Activated CD4-positive, alpha-beta memory T cell treated with anti-CD3 and anti-CD28 coated beads for 36 hours (primary cell): ENCODE results near the gene MACF1. TPM values are rescaled to one million over a fixed set of nuclear protein-coding genes. Genes with fewer than 3 reads are reported as not detected.

Experiments used
- CTCF ChIA-PET: fragments of 350-600 bp; sonication (Branson Sonifier 250); formaldehyde crosslinking; loops from one replicate; lab custom pipeline; 2021; ENCODE audit warnings: antibody characterized with exemption, inconsistent platforms; lab: Charles Lee
- POLR2A ChIA-PET: fragments of 350-600 bp; sonication (Branson Sonifier 250); formaldehyde crosslinking; loops from one replicate; lab custom pipeline; 2021; ENCODE audit warnings: antibody characterized with exemption; lab: Charles Lee
- DNase-seq: peaks from one replicate; pipeline ENCODE4 v3.0.0-alpha.2; 2020
- H3K27ac Mint-ChIP-seq: one replicate; pipeline ENCODE4 v1.8.0; 2021; ENCODE audit warnings: mixed read lengths
- H3K27me3 Mint-ChIP-seq: one replicate; pipeline ENCODE4 v1.8.0; 2021; ENCODE audit warnings: mixed read lengths
- H3K36me3 Mint-ChIP-seq: one replicate; pipeline ENCODE4 v1.8.0; 2021; ENCODE audit warnings: mixed read lengths
- H3K4me1 Mint-ChIP-seq: one replicate; pipeline ENCODE4 v1.8.0; 2021; ENCODE audit warnings: low read depth, mixed read lengths
- H3K4me3 Mint-ChIP-seq: one replicate; pipeline ENCODE4 v1.8.0; 2021; ENCODE audit warnings: mild to moderate bottlenecking, mixed read lengths
- H3K9me3 Mint-ChIP-seq: one replicate; pipeline ENCODE4 v1.8.0; 2021; ENCODE audit warnings: mixed read lengths
- intact Hi-C: fragments of 100-400 bp; cut with micrococcal nuclease; formaldehyde crosslinking; loops from one replicate; pipeline ENCODE4 v1.15.1; 2023
- total RNA-seq, 2 experiments: library from RNA; stranded (reverse); gene quantifications; one replicate each; pipeline ENCODE4 v1.2.3, GENCODE V29; 2021

The MACF1 gene
- total RNA-seq, 2 experiments from 2014 or later, result 239 to 240 TPM

DNA sequence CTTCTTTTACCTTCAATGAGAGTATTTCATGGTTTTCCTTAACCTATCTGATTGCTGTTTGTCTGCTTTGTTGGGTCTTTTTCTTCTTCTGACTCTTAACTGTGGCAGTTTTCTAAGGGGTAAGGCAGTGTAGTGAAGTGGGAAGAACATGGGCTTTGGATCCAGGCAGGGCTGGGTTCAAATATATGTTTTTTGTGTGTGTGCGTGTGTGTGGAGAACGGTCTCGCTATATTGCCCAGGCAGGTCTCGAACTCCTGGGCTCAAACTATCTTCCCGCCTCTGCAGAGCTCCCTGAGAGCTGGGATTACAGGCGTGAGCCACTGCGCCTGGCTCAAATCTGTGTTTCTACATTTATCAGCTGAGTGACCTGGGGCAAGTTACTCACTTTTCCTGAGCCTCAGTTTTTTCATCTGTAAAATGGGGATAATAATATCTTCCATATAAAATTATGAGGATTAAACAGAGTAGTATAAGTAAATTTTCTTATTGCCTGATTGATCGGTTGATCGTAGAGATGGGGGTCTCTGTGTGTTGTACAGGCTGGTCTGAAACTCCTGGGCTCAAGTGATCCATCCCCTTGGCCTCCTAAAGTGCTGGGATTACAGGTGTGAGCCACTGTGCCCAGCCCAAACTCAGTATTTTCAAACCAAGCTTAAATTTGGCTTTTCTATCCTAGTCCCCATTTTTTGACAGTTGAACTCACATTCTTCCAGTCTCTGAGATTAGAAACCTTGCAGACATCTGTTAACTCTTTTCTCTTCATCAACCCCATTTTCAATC lies 36.0 kb upstream of the MACF1 start:
- Mint-ChIP-seq H3K27ac (no peak overlapping the region), H3K27me3 (peaks cover 3% of the 10 kb centered on the region), H3K4me3 (no peak overlapping the region), H3K4me1 (peaks cover 10% of the 10 kb centered on the region), H3K9me3 (no peaks in the 10 kb centered on the region), H3K36me3 (no peaks in the 10 kb centered on the region)
- DNase-seq, result no peak
- ChIA-PET POLR2A (no interaction called here), CTCF (interaction anchor here (0.6 to 1.3 kb wide), 3 partner anchors 15 to 1694 kb away, joined by 3 to 4 read pairs (median 4); partner anchors contain the start of gene CITED4)
- intact Hi-C loops, result loop anchor here (1.0 kb wide), 1 partner anchor 47 kb away; no protein-coding TSS in a partner anchor

DNA sequence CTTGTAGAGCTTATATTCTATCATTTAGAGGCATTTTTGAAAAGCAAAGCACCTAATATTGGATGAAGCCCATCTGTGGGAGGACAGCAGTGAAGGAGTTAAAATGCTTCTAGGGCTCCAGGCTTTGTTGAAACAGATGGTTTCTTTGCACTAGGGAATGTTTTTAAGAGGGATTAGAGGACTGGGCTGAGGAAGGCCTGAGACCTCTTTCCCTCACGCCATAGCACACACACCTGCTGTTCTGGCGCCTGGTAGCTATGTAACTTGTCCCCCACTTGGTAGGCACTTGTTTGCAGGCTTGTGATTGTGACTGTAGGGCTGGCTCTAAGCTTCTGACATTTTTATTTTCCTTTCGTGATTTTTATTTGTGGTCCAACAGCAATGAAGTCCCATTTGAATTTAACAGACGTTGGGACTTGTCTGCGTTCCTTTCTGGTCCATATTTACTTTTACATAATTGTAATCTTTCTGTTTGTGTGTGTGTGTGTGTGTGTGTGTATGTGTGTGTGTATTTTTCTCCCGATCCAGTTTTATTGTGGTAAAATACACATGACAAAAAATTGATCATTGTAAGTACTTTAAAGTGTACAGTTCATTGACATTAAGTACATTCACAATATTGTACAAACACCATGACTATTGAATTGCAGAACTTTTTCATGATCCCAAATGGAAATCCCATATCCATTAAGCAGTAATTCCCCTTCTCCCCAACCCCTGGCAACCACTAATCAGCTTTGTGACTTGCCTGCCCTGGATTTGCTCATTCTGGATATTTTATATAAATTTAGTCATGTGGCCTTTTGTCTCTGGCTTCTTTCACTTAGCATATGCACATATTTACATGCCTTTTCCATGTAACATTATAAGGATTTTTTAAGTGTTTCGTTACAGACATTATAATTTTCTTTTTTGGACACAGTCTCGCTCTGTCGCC lies 33.5 kb upstream of the MACF1 start:
- intact Hi-C loops, result no loop called here
- Mint-ChIP-seq H3K9me3 (no peaks in the 10 kb centered on the region), H3K4me1 (no peaks in the 10 kb centered on the region), H3K27me3 (peaks cover 3% of the 10 kb centered on the region), H3K27ac (no peak overlapping the region), H3K36me3 (no peaks in the 10 kb centered on the region), H3K4me3 (no peak overlapping the region)
- no peak for DNase-seq
- ChIA-PET CTCF (interaction anchor here (0.7 to 1.2 kb wide), 2 partner anchors 79 to 152 kb away, joined by 3 read pairs; no protein-coding TSS in a partner anchor), POLR2A (no interaction called here)

DNA sequence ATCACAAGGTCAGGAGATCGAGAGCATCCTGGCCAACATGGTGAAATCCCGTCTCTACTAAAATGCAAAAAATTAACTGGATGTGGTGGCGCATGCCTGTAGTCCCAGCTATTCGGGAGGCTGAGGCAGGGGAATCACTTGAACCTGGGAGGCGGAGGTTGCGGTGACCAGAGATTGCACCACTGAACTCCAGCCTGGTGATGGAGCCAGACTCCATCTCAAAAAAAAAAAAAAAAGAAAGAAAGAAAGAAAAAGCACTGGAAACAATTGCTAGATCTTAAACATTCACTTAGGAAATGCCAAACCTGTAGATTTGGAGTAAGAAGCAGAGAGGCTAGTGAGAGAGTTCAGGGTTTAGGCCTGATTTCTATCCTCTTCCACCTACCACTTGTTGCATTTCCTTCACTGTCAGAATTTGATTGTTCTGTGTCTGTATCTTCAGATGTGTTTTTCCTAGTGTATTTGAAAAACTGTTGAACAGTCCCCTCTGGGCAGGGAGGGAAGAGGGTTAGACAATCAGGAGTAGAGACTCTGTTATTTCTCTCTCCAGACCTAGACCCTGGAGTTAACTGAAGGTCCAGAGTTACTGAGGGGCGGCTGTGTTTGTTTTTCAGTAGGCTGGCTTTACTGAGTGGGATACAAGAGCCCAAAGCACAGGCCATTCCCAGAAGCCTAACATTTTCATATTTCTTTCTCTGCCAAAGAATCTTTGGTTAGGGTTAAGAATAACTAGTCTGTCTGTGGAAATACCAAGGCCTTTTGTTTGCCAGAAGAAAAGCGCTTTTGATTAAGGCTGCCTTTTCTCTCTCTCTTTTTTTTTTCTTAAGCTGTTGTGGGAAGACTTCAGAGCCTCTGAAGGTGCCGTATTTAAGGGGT lies 31.1 kb upstream of the MACF1 start:
- CTCF ChIA-PET, result interaction anchor here (0.7 to 1.1 kb wide), 2 partner anchors 8 to 75 kb away, joined by 3 read pairs; no protein-coding TSS in a partner anchor
- no peak overlapping the region for H3K27ac Mint-ChIP-seq
- H3K27me3 Mint-ChIP-seq, result peaks cover 3% of the 10 kb centered on the region
- no peaks in the 10 kb centered on the region for H3K36me3 Mint-ChIP-seq
- H3K4me3 Mint-ChIP-seq, result no peak overlapping the region
- DNase-seq, result no peak
- POLR2A ChIA-PET, result no interaction called here
- no peaks in the 10 kb centered on the region for H3K9me3 Mint-ChIP-seq
- no peaks in the 10 kb centered on the region for H3K4me1 Mint-ChIP-seq
- intact Hi-C loops, result no loop called here

DNA sequence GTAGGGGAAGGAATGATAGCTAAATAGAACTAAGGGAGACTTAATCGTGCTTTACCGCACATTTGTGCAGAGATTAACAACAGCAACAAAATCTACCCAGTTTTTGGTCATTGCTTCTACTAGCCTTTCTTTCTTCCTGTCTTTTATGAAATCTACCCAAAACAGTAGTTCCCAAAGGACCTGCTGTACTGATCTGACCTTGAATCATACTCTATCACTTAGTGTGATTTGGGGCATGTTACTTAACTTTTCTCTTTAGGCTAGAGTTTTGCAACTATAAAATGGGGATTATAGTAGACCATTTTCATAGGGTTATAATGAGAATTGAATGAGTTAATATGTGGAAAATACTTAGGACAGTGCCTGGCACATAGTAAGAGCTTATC lies 30.5 kb upstream of the MACF1 start:
- Mint-ChIP-seq H3K27me3 (peaks cover under 1% of the 10 kb centered on the region), H3K4me3 (no peak overlapping the region), H3K27ac (no peak overlapping the region), H3K36me3 (no peaks in the 10 kb centered on the region), H3K4me1 (no peaks in the 10 kb centered on the region), H3K9me3 (no peaks in the 10 kb centered on the region)
- CTCF ChIA-PET, result interaction anchor here (0.7 to 1.1 kb wide), 2 partner anchors 9 to 75 kb away, joined by 3 read pairs; no protein-coding TSS in a partner anchor
- POLR2A ChIA-PET, result no interaction called here
- no peak for DNase-seq
- intact Hi-C loops, result no loop called here

DNA sequence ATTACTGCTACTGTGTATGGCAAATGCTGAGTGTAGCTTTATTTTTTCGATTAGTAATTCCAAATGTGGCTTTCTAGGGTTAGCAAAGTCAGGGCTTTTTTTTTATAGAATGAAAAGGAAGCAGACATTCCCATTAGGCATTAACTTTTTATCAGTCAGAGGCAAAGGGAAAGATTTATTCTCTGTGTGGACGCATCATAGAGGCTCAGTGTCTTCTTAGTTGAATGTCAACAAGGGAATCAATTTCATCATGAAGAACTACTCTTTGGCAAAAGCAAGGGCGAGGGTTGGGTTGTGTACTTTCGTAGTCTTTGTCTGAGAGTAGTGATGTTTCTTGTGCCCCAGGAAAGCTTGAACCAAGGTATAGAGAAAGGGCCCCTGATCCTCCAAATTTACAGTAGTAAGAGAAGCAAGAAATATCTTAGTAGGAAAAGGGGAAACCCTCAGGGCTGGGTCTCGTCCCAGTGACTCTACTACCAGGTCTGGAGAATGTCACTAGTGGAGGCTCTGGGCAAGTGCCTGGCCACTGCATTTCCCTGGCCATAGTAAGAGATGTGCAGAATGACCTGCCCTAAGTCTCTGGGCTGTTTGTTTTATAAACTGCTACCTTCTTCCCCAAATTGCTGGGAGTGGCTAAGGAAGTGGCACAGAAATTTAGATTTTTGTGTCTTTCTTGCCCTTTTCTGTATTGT lies 30.0 kb upstream of the MACF1 start:
- POLR2A ChIA-PET, result no interaction called here
- DNase-seq, result no peak
- Mint-ChIP-seq H3K4me3 (no peak overlapping the region), H3K27me3 (no peaks in the 10 kb centered on the region), H3K4me1 (no peaks in the 10 kb centered on the region), H3K9me3 (no peaks in the 10 kb centered on the region), H3K27ac (no peak overlapping the region), H3K36me3 (no peaks in the 10 kb centered on the region)
- intact Hi-C loops, result no loop called here
- CTCF ChIA-PET, result interaction anchor here (0.7 to 1.1 kb wide), 2 partner anchors 9 to 76 kb away, joined by 3 read pairs; no protein-coding TSS in a partner anchor

DNA sequence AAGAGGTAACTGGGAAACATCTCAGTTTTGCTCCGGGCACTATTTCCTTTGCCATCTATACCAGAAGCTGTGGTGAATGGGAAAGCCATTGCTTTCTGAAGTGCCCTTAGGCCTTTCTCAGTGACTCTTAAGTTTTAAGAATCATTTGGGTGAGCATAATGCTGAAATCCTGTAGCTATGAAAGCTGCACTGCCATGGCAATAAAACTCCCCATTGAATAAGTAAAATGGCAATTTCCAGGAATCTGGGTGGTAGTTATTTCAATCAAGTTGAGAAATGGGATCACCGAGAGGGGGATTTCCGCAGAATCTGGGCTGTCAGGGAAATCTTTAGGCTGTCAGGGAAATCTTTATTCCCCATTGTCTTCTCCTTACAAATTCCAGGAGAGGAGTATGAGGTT lies 26.8 kb upstream of the MACF1 start:
- ChIA-PET POLR2A (no interaction called here), CTCF (interaction anchor here (0.9 to 1.4 kb wide), 3 partner anchors 15 to 112 kb away, joined by 3 to 4 read pairs (median 3); no protein-coding TSS in a partner anchor)
- no peak for DNase-seq
- H3K27me3 Mint-ChIP-seq, result no peaks in the 10 kb centered on the region
- H3K27ac Mint-ChIP-seq, result no peak overlapping the region
- intact Hi-C loops, result no loop called here
- H3K9me3 Mint-ChIP-seq, result no peaks in the 10 kb centered on the region
- H3K4me1 Mint-ChIP-seq, result no peaks in the 10 kb centered on the region
- no peak overlapping the region for H3K4me3 Mint-ChIP-seq
- H3K36me3 Mint-ChIP-seq, result no peaks in the 10 kb centered on the region

DNA sequence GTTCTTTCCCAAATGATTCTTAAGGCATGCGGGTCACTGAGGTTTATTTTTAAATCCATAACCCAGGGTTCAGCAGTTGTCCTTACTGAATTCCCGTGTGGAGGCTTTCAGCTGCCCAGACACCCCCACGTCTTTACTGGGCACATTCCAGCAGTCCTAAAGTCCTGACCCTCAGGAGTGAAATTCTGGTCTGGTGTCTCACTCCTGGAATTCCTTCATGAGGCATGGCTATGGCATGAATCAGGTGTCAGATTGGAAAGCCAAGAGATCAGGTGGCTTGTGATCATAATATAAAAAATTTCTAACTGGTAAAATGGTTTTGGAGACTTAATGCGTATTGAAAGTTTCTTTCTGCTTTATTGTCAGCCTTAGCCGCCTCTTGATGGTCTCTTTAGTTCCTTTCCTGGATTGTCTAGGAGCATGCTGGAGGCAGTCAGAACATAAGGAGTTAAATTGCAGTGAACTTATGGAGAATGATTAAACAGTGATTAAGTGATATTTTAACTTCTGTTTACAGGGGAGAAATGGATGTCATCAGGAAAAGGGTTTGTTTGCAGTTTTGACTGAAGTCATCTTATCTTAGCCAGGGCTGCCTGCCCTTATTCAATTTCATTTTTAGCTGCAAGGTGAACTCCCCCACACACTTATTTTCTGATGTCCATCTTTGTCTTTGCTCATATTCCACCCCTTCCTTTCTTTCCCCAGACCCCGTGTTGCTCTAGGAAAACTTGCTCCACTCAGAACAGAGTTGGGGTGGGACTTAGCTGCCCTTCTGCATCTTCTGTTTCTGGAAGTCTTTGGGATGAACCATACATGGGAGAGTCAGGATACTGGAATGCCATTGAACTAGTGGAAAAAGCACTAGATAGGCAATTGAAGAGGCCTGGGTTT lies 25.7 kb upstream of the MACF1 start:
- no peak for DNase-seq
- H3K9me3 Mint-ChIP-seq, result no peaks in the 10 kb centered on the region
- H3K4me1 Mint-ChIP-seq, result peaks cover 10% of the 10 kb centered on the region
- intact Hi-C loops, result no loop called here
- POLR2A ChIA-PET, result no interaction called here
- H3K27ac Mint-ChIP-seq, result no peak overlapping the region
- no peaks in the 10 kb centered on the region for H3K27me3 Mint-ChIP-seq
- H3K4me3 Mint-ChIP-seq, result no peak overlapping the region
- H3K36me3 Mint-ChIP-seq, result no peaks in the 10 kb centered on the region
- CTCF ChIA-PET, result no interaction called here

DNA sequence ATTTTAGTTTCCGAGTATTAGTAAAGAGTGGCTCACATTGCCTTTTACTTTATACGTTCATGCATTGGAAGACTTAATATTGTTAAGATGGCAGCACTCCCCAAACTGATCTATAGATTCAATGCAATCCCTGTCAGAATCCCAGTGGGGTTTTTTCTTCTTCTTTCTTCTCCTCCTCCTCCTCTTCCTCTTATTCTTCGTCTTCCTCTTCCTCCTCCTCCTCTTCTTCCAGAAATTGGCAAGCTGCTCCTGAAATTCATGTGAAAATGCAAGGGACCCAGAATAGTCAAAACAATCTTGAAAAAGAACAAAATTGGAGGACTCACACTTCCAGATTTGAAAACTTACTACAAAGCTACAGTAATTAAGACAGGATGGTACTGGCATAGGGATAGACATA lies 23.2 kb upstream of the MACF1 start:
- H3K27ac Mint-ChIP-seq, result no peak overlapping the region
- intact Hi-C loops, result no loop called here
- peaks cover 34% of the 10 kb centered on the region for H3K4me1 Mint-ChIP-seq
- H3K27me3 Mint-ChIP-seq, result no peaks in the 10 kb centered on the region
- no peak for DNase-seq
- POLR2A ChIA-PET, result no interaction called here
- no peaks in the 10 kb centered on the region for H3K36me3 Mint-ChIP-seq
- no peaks in the 10 kb centered on the region for H3K9me3 Mint-ChIP-seq
- CTCF ChIA-PET, result interaction anchor here (0.6 to 5.6 kb wide), 4 partner anchors 11 to 356 kb away, joined by 3 to 75 read pairs (median 18); no protein-coding TSS in a partner anchor
- H3K4me3 Mint-ChIP-seq, result no peak overlapping the region

DNA sequence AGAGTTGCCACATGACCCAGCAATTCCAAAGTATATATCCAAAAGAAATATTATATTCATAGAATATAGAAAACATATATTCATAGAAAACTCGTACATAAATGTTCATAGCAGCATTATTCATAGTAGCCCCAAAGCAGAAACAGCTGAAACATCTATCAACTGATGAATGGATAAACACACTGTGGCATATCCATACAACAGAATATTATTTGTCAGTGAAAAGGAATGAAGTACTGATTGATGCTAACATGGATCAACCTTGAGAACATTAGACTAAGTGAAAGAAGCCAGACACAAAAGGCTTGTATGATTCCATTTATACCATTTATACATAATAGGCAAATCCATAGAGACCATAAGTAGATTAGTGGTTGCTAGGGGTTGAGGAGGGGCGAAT lies 21.7 kb upstream of the MACF1 start:
- Mint-ChIP-seq H3K27ac (peak overlapping the region; percentile 91), H3K27me3 (no peaks in the 10 kb centered on the region), H3K4me3 (no peak overlapping the region), H3K4me1 (peaks cover 47% of the 10 kb centered on the region), H3K9me3 (no peaks in the 10 kb centered on the region), H3K36me3 (no peaks in the 10 kb centered on the region)
- DNase-seq, result no peak
- POLR2A ChIA-PET, result interaction anchor here (1.1 kb wide), 1 partner anchor 80 kb away, joined by 3 read pairs; no protein-coding TSS in a partner anchor
- CTCF ChIA-PET, result interaction anchor here (1.0 to 5.6 kb wide), 8 partner anchors 9 to 109 kb away, joined by 3 to 75 read pairs (median 12); no protein-coding TSS in a partner anchor
- intact Hi-C loops, result loop anchor here (1.0 kb wide), 3 partner anchors 9 to 81 kb away; no protein-coding TSS in a partner anchor
